Ascending aorta (tissue), 2 donors: ENCODE results near the gene CTDSPL. TPM values are rescaled to one million over a fixed set of nuclear protein-coding genes. Genes with fewer than 3 reads are reported as not detected.
A peak's percentile ranks its signal among the peaks of the same experiment; 100 is the strongest.

ENCODE experiments used
- DNase-seq, 2 donors: peaks; one replicate each; pipeline ENCODE4 v3.0.0-alpha.2; 2019; ENCODE audit warnings: low spot score in 2 of 2
- H3K27ac ChIP-seq, 2 donors: fragments of 200-600 bp; sonication (generic); one replicate each; pipeline ENCODE4 v1.5.1; 2016 to 2017; ENCODE audit warnings: mild to moderate bottlenecking in 1 of 2
- H3K27me3 ChIP-seq: fragments of 200-600 bp; sonication (generic); one replicate; pipeline ENCODE4 v1.5.1; 2017
- H3K36me3 ChIP-seq, 2 donors: fragments of 200-600 bp; sonication (generic); one replicate each; pipeline ENCODE4 v1.5.1; 2016
- H3K4me1 ChIP-seq, 2 donors: fragments of 200-600 bp; sonication (generic); one replicate each; pipeline ENCODE4 v1.5.1; 2016 to 2017; ENCODE audit warnings: mild to moderate bottlenecking in 1 of 2
- H3K4me3 ChIP-seq, 2 donors: fragments of 200-600 bp; sonication (generic); one replicate each; pipeline ENCODE4 v1.5.1; 2016 to 2017; ENCODE audit warnings: mild to moderate bottlenecking in 1 of 2
- H3K9me3 ChIP-seq, 2 donors: fragments of 200-600 bp; sonication (generic); one replicate each; pipeline ENCODE4 v1.5.1; 2016
- intact Hi-C: fragments of 100-400 bp; cut with DNase I; formaldehyde crosslinking; loops from one replicate; pipeline ENCODE4 v1.15.1; 2023
- total RNA-seq: library from RNA; depleted of rRNA; stranded (reverse); fragments of >200 nt; gene quantifications from one replicate; pipeline ENCODE4 v1.1.0, GENCODE V29; 2016
- TF ChIP-seq, protein P1 (sequence below), 3 experiments: fragments of 200-600 bp in 2 of 3; fragments of 450-650 bp in 1 of 3; sonication (generic) in 2 of 3; IDR thresholded peaks; one replicate each; pipeline ENCODE4 v1.5.1; 2016 to 2019; ENCODE audit warnings: antibody characterized with exemption in 3 of 3, mild to moderate bottlenecking in 1 of 3, moderate library complexity in 1 of 3

Gene CTDSPL
- total RNA-seq, 1 donor from 2014 or later, result 80.9 TPM

DNA sequence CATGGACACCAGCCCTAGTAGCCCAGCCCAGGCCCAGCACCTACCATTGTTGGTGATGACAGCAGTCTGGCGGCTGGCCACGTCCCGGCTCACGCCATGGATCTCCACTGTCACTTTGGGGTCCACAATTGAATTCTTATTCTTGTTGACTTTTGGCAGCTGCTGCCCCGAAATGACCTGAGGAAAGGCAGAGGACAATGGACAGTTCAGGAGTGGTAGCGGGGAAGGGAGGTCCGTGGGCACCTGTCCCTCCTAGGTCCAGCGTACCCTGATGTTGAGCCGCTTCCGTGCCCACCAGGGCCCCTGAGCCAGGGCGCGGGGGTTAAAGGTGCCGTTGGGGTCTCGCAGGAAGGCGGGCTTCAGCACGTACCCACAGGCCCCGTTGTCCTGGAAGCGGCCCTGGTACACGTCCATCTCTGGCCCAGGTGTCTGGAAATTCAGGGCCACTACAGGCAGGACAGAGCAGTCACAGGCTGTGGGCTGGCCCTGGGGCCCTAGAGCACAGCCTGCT is 146.6 kb downstream of the CTDSPL start:
- Histone ChIP-seq H3K9me3 (no peaks in the 10 kb centered on the region), H3K36me3 (peaks cover 52 to 60% of the 10 kb centered on the region in 2 donors), H3K27ac (no peak overlapping the region), H3K4me3 (no peak overlapping the region), H3K4me1 (peaks cover 0 to 4% of the 10 kb centered on the region in 2 donors), H3K27me3 (no peaks in the 10 kb centered on the region)
- TF ChIP-seq, protein P1, sequence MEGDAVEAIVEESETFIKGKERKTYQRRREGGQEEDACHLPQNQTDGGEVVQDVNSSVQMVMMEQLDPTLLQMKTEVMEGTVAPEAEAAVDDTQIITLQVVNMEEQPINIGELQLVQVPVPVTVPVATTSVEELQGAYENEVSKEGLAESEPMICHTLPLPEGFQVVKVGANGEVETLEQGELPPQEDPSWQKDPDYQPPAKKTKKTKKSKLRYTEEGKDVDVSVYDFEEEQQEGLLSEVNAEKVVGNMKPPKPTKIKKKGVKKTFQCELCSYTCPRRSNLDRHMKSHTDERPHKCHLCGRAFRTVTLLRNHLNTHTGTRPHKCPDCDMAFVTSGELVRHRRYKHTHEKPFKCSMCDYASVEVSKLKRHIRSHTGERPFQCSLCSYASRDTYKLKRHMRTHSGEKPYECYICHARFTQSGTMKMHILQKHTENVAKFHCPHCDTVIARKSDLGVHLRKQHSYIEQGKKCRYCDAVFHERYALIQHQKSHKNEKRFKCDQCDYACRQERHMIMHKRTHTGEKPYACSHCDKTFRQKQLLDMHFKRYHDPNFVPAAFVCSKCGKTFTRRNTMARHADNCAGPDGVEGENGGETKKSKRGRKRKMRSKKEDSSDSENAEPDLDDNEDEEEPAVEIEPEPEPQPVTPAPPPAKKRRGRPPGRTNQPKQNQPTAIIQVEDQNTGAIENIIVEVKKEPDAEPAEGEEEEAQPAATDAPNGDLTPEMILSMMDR (IDR thresholded peaks at IDR 0.05), result no peak
- no peak for DNase-seq
- intact Hi-C loops, result no loop called here

DNA sequence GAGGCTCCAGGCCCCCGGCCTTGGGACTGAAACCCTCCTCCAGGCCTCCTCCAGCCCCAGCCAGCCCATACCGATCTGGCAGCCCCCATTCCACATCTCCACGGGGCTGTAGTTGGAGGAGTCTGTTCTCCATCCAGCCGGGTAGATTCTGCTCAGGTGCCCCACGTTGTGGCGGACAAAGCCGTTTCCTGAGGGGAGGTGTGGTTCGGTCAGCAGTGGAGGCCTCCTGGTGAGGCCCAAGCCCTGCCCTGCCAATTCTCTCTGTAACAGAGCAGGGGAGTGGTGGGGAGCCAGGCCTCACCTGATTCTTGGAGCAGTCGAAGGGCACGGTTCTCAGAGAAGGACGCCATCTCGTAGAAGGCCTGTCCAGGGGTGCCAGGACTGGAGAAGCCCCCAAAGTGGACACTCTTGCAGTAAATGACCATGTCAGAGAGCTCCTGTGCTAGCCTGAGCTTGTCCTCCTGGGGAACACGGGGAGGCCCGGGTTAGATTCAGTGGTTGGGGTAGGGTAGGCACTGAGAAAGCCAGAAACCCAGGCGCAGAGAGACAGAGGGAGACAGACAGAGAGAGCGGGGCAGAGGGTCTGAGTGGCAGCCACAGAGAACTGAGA is 147.4 kb downstream of the CTDSPL start:
- intact Hi-C loops, result no loop called here
- DNase-seq, result no peak

DNA sequence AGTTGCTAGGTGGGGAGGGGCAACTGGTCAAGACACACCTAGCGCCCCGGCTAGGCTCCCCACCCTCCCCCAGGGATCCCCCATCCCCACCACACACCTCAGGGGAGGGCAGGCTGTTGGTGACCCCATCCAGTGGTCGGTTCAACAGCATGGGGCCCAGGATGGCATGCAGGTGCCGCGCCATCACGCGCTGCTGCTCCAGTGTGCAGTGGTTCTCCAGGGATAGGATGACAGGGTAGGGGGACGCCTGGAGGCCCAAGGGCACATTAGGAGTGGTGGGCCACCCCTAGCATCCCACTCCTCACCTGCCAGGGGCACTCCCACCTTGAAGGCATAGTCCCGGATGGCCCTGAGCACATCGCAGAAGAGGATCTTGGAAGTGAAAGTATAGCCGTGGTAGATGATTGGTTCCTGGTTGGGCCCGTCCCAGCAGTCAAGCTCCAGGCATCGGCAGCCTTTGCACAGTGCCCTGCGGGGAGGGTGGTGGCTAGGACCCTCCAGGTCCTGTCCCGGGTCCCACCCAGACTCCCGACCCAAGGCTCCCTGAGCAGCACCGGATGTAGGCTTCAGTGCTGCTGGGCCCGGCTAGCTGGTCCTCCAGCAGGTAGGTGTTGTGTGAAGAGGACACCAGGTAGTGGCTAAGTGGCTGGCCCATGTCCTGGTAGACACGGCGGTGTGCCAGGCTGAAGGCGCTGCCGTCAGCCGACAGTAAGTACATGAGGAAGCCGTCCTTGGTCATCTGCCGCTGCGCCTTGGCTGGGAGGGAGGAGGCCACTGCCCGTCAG is 148.3 kb downstream of the CTDSPL start:
- intact Hi-C loops, result no loop called here
- Histone ChIP-seq H3K9me3 (no peaks in the 10 kb centered on the region), H3K36me3 (peaks cover 59 to 75% of the 10 kb centered on the region in 2 donors), H3K4me3 (no peak overlapping the region), H3K27me3 (no peaks in the 10 kb centered on the region), H3K4me1 (no peaks in the 10 kb centered on the region), H3K27ac (no peak overlapping the region)
- TF ChIP-seq, protein P1 (IDR thresholded peaks at IDR 0.05), result no peak
- no peak for DNase-seq

More for the DNA sequence above, 147.4 kb downstream of the CTDSPL start:
- Histone ChIP-seq H3K9me3 (no peaks in the 10 kb centered on the region), H3K36me3 (peaks cover 52 to 67% of the 10 kb centered on the region in 2 donors), H3K4me3 (no peak overlapping the region), H3K27me3 (no peaks in the 10 kb centered on the region), H3K27ac (no peak overlapping the region), H3K4me1 (peaks cover 0 to 2% of the 10 kb centered on the region in 2 donors)
- TF ChIP-seq, protein P1 (IDR thresholded peaks at IDR 0.05), result peak in 1 of 3 experiments; percentile 3

DNA sequence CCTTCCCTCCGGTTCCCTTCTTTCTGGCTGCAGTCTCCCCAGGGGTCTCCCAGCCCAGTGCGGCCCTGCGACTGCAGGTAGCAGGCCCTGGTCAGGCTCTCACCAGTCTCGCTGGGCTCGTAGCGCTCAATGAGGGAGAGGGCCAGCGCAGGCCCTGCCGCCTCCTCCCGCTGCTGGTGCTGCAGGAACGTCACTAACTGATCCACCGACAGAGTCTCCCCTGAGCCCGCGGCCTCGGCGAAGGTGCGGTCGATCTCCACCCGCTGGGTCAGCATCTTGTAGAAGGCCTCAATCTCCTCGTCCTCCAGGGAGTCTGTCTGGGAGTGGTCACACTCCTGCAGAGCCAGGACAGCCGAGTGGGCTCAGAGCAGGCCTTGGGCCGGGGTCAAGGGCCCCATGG is 149.4 kb downstream of the CTDSPL start:
- H3K9me3 ChIP-seq, result no peaks in the 10 kb centered on the region
- peaks cover 69 to 86% of the 10 kb centered on the region in 2 donors for H3K36me3 ChIP-seq
- intact Hi-C loops, result no loop called here
- DNase-seq, result no peak
- H3K4me1 ChIP-seq, result no peaks in the 10 kb centered on the region
- H3K27ac ChIP-seq, result no peak overlapping the region
- no peaks in the 10 kb centered on the region for H3K27me3 ChIP-seq
- TF ChIP-seq, protein P1 (IDR thresholded peaks at IDR 0.05), result no peak
- H3K4me3 ChIP-seq, result no peak overlapping the region

DNA sequence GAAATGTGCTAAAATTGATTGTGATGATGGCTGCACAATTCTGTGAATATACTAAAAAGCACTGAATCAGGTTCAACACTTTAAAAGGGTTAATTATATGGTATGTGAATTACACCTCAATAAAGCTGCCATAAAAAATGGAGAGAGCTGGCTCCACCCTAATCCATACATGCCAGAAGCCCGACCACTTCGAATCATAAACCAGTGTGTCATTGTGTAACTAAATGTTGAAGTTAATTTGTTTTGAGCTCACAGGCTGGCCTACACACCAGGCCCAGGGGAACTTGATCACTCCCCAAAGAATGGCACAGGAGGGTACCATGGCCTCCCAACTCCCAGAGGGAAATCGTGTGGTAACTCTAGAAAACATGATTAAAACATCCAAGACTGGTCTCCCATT is 153.8 kb downstream of the CTDSPL start:
- TF ChIP-seq, protein P1 (IDR thresholded peaks at IDR 0.05), result no peak
- Histone ChIP-seq H3K9me3 (no peaks in the 10 kb centered on the region), H3K4me1 (no peaks in the 10 kb centered on the region), H3K27me3 (no peaks in the 10 kb centered on the region), H3K4me3 (no peak overlapping the region), H3K27ac (no peak overlapping the region), H3K36me3 (peaks cover 61 to 92% of the 10 kb centered on the region in 2 donors)
- intact Hi-C loops, result no loop called here
- no peak for DNase-seq
